NCI-H2029 treated with DMSO at 0.1 percent for 48 hours (cell line): ENCODE measurements around the gene PDE8B.

Experiments
- DNase-seq: peaks from one replicate; lab custom pipeline; 2025; lab: John Stamatoyannopoulos, UW

PDE8B gene

DNA sequence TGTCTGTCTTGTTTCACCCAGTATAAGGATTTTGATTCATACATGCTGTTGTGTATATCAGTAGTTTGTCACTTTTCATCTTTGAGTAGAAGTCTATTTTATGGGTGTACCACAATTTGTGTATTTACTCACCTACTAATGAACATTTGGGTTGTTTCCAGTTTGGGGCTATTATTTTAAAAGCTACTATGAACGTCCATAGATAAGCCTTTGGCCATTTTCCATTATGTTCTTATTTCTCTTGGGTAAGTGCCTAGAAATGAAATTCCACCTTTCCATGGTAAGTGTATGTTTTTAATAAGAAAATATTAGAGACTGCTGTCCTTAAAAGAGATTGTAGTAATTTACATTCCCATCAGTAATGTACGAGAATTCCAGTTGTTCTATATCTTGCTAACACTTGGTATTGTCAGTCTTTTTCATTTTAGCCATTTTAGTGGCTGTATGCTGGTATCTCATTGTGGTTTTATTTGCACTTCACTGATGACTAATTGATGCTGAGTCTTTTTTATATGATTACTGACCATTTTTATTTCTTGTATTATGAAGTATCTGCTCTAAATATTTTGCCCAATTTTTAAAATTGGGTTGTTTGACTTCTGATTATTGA is 17.9 kb upstream of the PDE8B start:
- no peak for DNase-seq

DNA sequence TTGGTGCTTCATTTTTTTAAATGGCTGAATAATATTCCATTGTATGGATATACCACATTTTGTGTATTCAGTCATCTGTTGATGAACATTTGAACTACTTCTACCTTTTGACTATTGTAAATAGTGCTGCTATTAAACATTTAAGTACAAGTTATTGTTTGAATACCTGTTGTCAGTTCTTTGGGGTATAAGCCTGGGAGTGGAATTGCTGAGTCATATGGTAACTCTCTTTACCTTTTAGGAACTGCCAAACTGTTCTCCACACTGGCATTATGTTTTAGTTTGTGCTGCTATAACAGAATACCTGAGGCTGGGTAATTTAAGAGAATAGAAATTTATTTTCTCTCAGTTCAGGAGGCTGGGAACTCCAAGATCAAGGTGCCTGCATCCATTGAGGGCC is 15.7 kb upstream of the PDE8B start:
- no peak for DNase-seq

DNA sequence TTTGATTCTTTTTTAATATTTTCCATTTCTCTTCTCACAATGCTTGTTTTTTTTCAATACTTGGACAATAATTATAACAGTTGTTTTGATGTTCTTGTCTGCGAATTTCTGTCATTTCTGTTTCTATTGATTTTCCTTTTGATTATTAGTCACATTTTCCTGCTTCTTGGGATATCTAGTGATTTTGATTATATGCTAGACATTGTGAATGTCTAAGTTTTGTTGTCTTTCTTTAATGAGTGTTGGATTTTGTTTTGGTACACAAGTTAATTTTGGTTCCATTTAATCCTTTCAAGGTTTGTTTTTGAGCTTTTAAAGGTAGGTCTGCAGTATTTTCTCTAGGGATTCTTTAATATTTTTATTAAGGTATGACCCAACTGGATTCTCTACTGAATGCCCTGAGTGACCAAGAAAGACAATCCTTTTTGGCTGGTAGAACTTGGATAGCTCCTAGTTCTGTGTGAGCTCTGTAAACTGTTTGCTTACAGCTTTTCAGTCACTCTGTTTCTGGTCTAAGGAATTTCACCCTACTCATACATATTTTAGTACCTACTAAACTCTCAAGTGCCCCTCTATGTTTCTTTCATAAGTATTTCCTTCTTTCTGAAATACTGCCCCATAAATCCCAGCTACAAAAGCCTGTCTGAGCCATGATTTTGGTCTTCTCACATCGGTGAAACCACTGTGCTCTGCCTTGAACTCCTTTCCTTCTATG is 12.5 kb upstream of the PDE8B start:
- DNase-seq, result no peak

DNA sequence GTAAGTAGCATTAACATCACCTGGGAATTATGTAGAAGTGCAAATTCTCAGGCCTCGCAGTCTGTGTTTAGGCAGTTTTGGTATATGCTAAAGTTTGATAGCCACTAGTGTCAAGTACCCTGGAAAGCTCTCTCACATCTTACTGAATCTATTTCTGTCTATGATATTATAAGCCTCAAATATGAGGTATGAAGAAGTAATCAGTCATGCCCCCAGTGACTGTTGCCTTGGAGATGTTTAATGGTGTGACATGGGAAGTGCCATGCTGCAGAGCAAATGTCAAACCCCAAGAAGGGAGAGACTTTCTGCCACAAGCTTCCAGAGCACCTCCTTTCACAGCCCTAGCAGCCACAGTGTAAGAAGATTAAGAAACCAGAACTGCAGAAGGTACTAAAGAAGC is 9.8 kb upstream of the PDE8B start:
- DNase-seq, result no peak

DNA sequence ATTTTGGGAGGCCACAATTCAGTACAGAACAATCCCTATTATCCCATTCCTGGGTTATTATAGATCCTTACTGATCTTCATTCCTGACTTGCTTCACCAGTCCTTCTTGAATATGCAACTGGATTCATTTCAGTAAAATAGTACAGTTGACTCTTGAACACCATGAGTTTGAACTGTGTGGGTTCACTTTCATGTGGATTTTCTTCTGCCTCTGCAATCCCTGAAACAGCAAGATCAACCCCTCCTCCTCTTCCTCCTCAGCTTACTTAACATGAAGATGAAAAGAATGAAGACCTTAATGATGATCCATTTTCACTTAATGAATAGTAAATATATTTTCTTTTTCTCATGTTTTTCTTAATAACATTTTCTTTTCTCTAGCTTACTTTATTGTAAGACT is 8.3 kb upstream of the PDE8B start:
- no peak for DNase-seq

DNA sequence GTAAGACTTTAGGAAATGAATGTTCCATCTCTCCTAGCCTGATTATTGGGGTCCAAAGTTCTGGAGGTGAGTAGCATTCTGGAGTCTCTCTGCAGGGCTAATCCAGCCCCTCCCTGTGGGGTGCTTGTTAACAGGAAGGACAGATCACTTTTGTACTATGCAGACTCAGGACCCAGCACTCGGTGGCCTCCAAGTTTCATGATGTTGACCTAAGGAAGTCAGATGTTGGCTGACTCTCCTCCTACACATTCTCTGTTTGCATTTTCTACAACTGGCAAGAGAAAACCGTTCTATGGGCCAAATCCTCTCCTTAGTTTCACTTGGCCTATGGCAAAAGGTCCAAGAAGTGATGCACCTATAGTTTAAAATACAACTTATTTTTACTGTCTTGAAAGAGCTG is 5.5 kb upstream of the PDE8B start:
- DNase-seq, result no peak

DNA sequence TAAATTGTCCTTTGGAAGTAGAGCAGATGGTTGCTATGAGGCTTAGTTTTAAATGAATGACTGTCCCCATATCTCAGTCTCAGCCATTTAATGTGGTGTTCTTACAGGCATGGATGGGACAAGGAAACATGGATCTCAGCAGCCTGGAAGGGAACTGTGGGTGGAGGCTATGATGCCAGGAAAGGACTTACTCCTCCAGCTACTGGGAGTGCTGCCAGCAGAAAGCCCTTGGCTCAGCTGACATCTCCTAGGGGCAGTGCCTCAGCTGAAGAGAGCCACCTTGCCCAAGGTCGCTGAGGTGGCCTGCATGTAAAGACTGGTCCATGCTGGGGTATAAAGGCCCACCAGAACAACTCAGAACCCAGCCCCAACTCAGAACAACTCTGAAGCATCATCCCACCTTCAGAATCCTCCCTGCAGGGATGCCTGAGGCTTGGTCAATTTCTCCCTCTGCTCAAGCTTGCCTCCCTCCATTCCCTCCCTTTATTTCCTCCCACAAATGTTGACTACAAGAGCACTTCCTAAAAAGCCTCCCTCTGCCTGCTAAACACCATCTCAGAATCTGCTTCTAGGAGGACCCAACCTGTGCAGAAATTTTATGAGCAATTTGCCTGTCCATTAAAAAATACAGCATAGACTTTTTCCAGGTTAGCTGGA is 1.8 kb upstream of the PDE8B start:
- peak; percentile 35 for DNase-seq

DNA sequence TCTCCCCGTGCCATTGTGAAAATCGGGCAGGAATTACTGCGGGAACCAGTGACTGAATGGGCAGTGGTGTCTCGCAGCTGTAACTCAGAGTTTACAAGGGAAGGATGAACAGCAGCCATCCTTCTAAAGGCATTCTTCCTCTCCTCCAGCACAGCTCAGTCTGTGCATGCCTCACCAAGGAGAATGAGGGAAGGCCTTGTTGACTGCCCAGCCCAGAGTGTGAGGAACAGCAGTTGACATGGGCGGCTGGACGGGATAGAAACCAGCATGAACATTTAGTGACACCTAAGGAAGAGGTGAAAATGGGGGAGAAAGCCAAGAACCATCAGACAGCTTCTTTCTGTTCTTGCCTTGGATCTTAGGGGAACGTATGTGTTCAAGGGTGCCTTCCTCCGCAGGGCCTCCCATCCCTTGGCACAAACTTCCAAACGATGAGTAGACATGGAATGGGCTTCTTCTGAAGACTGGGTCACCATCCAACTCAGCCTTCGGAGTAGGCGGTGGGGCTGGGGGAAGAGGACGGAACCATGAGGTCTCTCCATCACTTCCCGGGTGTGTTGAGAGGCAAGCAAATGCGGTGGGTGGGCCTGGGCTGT is 887 bp upstream of the PDE8B start:
- DNase-seq, result no peak

DNA sequence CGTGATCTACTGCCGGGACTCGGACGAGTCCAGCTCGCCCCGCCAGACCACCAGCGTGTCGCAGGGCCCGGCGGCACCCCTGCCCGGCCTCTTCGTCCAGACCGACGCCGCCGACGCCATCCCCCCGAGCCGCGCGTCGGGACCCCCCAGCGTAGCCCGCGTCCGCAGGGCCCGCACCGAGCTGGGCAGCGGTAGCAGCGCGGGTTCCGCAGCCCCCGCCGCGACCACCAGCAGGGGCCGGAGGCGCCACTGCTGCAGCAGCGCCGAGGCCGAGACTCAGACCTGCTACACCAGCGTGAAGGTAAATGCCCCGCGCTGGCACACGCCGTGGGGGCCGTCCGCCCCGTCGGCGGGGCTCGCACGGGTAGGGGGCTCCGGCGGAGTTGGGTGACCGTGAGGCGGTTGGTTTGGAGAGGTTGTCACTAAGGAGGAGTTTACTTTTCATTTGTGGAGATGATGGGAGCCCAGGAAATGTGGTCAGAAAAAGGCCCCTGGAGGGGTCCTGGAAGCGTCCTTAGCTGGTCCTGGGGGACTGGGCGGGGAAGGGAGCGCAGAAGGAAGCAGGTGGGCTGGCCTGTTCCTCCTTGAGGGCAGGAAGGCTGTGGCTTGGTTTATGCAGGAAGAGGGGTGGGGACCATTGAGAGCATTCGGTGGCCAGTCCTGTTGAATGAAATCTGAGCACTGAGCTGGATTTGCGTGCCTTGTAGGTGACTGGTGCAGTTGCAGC is 647 bp downstream of the PDE8B start:
- DNase-seq, result no peak

DNA sequence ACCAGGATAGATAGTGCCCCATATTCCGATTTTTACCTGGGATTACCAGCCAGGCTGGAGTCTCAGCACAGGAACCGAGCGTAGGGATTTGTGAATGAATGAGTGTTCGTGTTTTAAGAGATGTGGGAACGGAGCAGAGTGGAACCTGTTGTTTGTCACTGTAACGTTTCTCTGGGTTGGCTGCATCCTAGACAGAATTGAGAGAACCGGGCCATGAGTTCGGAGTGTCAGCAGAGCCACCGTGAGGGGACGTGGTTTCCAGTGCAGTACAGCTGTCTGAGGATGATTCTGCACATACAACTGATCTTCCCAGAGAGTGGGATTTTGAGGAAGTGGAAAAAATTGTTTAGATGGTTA is 1.2 kb downstream of the PDE8B start:
- peak; percentile 71 for DNase-seq

DNA sequence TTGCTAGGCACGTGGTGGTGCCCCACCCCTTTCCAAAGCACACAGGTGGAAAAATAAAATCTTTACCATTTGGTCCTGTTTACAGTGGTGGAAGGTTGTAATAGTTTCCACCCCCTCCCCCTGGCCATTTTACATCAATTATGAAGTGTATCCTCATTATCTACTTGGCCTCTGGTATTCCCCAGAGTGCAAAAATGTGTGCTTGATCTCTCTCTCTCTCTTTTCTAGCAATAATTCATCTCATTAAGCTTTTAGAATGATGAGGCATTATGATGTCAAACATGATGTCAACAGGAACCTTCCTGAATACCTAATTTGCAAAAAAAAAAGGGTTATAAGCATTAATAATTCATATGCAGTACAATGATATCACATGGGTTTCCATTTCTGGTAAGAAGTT is 3.1 kb downstream of the PDE8B start:
- no peak for DNase-seq

DNA sequence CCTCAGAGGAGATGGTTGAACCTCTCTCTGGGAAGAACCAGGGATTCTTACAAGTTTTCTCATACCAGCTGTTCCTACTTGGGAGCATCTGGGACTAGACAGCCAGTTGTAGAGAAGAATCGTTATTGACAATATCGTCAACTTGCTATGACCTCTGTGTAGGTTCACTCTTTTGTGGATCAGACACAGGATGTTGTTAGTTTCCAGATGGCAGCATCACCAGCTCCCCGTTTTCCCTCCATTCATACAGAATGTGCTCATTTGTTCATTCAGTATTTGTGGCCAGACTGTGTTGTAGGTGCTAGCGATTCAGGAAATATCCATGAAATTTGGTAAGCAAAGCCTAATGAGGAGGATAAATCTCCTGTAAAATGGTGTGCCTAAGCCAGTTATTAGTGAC is 3.7 kb downstream of the PDE8B start:
- DNase-seq, result no peak

DNA sequence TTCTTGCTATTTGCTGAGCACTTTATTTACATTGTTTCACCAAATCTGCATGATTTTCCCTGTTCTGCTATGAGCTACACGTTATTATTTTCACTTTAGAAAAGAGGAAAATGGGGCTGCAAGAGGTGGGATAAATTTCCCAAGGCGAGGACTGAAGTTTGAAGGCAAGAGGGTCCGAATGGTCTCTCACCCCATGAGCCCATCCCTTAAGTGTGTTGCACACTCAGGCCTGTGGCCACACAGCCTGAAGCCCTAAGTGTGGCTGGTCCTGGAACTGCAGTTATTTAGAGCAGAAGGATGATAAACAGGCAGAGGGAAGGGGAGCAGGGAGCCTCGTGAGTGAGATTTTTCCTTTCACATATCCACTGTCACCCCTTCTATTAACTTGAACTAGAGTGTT is 7.8 kb downstream of the PDE8B start:
- no peak for DNase-seq

DNA sequence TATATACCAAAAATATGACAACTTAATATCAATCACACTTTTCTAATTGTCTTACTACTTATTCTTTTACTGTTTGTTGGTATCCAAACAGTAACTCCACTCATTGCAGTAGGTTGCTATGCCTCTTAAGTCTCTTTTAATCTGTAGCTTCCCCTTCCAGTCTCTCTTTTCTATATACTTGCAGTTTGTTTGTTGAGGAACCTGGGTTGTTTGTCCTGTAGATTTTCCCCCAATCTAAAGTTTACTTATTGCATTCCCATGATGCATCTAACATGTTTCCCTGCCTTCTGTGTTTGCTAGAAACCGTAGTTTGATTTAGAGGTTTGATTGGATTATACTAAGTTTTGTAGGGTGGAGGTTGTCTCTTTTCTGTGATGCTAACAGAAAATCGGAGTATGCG is 10.6 kb downstream of the PDE8B start:
- no peak for DNase-seq

DNA sequence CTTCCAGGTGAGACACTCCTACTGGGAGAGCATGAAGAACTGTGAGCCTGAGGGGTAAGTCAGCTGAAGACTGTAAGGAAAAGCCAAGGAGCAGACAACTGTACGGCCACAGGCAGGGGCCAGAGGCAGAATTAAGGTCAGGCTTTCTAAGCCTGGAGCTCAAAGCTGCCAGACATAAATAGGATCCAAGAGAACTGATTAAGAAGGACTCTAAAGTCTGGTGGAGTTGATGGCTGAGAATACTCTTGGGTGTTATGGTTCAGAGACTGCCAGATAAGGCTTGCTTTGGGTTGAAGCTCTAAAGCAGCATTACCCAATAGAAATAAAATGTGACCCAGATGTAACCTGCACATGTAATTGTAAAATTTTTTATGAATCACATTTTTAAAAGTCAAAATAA is 12.2 kb downstream of the PDE8B start:
- no peak for DNase-seq

DNA sequence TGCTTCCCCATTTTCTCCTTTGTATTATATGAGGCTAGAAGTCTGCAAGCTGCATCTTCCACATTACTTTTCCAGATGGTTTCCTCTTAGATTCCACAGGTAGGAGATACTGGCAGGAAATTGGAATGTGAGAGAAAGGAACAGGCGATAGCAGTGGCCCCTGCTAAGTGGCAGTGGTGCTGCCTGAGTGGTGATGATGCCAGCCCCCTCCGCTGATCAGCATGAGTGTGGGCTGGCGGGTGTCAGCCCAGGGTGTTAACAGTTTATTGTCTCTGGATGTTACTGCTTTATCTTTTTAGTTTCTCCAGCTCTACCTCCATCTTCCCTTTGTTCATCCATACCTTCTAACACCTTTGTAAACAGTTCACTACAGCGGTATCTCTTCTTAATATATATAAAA is 13.2 kb downstream of the PDE8B start:
- no peak for DNase-seq

DNA sequence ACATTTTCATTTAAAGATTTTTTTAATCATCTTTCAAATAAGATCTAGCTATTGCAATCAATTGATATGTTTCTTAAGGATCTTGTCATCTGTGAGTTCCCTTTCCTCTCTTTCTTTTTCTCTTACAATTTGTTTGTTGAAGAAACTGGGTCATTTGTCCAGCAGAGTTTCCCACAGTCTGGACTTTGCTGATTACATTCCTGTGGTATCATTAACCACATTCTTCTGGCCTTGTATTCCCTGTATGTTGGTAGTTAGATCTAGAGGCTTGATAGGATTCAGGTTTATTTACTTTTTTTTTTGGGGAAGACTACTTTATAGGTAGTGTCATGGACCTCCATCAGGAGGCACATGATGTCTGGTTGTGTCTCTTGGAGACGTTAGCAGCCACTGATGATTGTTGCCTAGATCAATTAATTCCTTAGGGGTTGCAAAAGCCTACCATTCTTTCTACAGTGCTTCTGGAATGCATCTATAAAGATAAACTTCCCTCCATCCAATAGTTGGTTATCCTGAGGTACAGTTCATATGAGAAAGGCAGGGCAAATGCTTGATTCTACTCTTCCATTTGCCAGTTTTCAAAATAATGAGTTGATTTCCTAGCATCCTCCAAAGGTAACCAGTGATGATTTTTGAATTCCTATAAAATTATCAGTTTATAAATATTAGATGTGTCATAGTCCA is 14.3 kb downstream of the PDE8B start:
- DNase-seq, result no peak

DNA sequence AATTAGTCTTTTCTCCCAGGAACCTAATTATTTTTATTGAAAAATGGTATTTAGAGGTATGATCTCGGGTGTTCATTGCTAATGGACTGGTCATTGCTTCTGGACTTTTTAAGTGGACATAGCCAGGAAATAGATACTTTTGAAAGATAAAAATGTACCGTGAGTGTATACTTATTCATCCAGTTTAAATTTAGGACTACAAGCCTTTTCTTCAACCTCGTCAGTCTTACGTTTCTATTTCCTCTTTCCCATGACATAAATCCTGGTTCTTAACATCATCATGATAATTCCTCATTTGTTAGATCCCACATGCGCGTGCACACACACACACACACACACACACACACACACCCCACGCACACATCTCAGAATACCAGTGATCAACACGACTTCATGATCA is 15.1 kb downstream of the PDE8B start:
- no peak for DNase-seq

DNA sequence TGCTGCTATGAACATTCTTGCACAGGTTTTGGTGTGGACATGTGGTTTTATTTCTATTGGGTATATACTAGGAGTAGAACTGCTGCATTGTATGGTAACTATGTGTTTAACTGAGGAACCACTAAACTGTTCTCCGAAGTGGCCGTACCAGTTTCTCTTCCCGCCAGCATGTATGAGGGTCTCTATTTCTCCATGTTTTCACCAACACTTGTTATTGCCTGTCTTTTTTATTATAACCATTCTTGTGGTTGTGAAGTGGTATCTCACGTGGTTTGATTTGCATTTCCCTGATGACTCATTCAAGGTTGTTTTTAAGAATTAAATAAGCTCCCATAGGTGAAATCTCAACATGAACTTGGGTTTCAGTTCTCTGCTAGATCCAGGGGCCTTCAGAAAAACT is 19.4 kb downstream of the PDE8B start:
- no peak for DNase-seq

DNA sequence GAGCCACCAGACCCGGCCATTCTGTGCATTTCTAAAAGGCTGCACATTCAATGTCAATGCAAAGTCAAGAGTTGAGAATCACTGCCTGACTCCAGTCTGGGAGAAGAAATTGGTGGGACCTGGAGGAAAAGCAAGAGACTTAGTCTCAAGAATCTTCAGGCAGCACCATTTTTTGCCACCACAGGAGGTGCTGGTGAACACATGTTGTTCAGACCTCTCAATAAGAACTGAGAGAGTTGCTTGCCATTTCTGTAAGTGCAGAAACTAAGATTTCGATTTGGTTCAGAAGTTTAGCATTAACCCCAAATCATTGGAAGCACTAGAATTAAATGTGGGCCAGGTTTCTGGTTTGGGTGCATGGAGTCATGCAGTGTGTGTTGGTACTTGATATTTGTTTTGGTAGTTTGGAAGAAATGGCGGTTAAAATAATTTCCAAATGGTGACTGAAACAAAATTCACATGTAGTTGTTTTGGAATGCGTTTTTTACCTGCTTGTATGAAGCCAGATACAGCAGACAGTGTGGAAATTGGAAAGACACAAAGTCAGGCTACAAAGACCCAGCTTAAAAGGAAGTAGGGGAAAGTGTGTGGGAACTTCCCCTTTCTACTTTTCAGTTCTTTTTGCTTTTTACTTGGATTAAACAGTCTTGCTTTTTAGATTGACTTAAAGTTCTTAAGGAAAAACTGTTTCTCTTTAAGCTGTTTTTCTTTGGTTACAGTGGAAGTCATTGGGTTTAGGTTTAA is 20.4 kb downstream of the PDE8B start:
- no peak for DNase-seq

DNA sequence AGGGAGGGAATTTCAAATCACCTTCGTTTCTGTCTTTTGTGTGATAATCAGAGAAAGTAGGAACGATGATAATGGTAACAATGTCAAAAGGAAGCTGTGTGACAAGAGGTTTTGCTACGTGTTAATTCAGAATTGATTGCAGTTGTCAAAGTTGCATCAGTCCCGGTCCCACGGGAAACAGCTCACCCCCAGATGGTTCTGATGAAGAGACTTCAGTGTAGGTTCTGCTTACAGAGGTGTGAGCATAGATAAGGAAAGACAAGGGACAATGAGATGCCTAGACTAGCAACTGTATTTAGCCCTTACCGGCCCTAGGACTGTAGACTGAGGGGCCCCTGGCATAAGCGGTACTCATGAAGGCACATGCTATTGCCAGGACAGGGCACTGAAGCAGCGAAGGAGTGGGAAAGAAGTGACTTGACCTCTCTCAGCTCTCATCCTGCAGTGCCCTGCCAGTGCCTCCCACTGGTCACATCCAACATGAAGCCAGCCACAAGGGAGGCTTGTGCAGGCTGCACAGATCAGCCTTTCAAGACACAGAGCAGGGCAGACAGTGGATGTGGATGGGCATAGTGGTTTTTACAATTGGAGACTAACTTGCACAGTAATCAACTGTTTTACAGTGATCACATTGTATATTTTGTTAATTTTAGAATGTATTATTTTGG is 21.1 kb downstream of the PDE8B start:
- no peak for DNase-seq
